GM19468 (cell line): Measurements from ENCODE around the gene KRTAP12-4.
"Not testable (repeated sequence)": the region's sequence is repeated elsewhere in the genome, so short reads cannot be mapped to it uniquely, and the experiment has no call there.

Experiments
- ATAC-seq: cut with Tn5 transposase; IDR thresholded peaks from one replicate; pipeline ENCODE4 v1.9.1; 2021; ENCODE audit warnings: mild to moderate bottlenecking, moderate library complexity, moderate number of reproducible peaks; ENCODE audit not compliant: unreplicated experiment; ENCODE audit errors: extremely low read depth

The KRTAP12-4 gene

DNA sequence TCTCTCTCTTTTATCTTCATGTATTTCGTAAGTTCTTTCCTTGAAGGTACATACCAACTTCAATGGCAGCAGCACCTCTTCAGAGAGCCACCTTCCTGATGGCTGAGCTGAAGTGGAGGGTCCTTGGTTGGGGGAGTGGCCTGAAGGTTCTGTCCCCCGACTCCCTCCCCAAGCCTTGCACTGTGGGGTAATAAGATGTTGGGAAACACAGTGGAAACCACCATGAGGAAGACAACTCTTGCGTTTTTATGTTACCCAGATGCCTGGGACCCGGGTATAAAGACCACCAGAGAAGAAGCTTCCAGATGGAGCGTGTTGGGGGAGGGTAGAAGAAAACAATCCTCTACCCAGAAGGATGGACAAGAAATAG, 4.1 kb upstream of the KRTAP12-4 start:
- no peak for ATAC-seq

DNA sequence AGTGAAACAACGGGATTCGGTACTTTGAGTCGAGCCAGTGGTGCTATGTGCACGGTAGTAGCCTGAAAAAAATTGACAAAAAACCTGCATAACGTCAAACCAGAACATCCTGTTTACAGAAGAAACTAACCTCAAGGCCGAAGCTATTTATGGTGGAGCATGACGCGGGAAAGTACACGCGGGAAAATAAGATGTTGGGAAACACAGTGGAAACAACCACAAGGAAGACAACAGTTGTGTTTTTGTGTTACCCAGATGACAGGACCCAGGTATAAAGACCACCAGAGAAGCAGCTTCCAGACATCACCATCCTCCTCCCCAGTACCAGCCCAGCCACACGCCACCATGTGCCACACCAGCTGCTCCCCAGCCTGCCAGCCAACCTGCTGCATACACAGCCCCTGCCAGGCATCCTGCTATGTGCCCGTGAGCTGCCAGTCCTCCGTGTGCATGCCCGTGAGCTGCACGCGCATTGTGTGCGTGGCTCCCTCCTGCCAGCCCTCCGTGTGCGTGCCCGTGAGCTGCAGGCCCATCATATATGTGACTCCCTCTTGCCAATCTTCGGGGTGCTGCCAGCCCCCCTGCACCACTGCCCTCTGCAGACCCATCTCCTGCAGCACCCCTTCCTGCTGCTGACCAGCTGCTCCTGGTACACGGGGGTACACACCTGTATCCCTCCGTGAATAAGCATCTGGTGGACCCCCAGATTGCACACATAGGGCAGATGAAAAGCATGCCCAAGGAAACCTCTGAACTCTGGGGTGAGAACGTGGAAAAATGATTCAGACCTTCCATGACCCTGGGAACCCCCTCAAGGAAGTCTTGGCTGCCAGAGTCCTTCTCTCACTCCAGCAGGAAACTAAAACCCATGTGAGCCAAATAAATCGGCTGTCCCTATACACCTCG, 3.4 kb upstream of the KRTAP12-4 start, which contains the start of gene KRTAP12-3:
Gene KRTAP12-3 (plus strand): TSS at position 298 of the 906 bp plus-strand sequence. CDS start 48 bp downstream, at position 346.
- ATAC-seq, result no peak

DNA sequence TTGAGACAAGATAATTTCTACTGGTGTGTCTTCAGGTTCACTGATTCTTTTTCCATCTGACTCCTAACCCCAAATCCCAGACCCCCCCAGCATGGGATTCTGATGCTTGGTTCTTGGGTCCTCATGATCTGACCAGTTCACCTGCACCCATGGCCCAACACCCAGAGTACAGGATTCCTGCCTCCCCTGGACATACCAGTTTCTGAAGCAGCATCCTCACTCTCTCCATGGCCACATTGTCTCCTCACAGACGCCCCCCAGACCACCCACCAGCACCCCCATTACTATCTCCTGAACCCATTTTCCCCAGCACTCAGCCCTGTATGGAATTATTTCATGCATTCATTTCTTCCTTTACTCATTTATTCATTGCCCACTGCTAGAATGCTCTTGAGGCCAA, 2.4 kb upstream of the KRTAP12-4 start:
- no peak for ATAC-seq

DNA sequence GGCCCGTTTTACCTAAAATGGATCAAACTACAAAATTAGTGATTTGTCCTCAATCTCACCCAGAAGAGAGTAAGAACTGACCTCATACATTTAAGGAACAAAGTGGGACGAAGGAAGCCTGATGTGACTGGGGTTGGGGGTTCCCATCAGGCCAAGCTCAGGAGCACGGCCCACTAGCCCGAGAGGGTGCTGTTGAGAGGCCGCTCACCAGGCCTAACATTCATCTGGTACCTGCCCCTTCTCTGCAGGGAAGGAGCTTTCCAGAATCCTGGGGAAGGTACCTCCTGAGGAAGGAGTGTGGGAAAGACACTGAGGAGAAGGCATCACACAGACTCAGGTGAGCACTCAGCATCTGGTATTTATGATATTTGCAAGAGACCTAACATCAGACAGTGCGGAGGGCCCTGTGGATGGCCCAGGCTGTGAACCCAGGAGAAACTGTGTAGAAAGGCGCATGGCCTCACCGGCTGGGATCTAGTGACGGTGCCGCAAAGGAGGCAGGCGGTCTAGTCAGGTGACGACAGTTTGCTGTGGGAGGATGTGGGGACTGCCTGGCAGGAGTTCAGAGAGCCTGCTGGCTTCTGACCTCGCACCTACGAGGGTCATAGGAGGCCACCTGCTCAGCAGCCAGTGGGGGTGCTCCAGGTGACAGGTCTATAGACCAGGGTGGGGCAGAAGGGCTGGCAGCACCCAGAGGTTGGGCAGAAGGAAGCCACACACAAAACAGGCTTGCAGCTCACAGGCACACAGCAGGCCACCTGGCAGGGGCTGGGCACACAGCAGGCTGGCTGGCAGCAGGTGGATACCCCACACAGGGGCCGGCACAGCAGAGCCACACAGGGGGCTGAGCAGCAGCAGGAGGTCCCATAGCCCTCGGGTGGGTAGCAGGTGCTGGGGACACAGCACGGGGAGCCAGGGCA, 543 bp downstream of the KRTAP12-4 start:
- no peak for ATAC-seq

DNA sequence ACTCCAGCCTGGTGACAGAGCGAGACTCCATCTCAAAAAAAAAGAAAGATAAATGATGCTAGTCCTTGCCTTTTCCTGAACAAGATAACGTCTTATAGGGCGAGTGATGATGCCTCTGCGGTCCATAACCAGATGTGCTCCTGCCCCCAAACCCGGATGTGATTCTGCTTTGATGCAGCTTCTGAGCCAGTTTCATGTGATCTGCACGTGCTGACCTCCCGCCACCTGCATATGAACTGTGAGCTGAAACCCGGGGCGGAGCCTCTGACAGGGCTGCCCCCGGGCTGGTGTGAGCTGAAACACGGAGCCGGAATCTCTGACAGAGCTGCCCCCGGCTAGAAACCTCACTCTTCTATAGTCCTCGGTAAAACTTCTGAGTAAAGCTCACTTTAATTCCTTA, 1.3 kb downstream of the KRTAP12-4 start:
- no peak for ATAC-seq

DNA sequence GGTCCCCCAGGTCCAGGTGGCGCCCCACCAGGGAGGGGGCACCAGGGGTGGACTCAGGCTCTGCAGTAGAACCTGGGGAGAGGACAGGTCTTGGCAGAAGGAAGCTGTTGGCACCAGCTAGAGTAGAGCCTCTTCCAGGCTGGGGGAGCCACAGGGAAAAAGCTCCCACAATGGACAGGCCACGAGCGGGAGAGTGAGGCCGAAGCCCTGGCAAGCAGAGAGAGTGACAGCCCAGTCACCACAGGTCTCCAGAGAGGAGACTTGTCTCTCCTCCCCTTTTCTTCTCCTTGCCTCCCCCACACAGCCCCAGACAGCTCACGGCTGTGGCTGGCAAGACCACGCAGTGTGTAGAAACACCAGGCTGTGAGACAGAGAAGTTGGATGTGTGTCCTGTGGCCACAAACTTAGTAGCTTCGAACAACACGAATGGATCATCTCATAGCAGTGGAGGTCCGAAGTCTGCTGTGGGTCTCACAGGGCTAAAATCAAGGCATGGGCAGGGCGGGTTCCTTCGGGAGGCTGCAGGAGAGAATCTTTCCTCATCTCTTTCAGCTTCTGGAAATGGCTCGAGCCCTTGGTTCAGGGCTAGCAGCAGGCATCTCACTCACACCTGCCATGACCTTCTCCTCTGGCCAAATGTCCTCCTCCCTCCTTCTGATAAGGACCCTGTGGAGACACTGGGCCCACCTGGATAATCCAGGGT, 3.3 kb downstream of the KRTAP12-4 start:
- ATAC-seq, result no peak

DNA sequence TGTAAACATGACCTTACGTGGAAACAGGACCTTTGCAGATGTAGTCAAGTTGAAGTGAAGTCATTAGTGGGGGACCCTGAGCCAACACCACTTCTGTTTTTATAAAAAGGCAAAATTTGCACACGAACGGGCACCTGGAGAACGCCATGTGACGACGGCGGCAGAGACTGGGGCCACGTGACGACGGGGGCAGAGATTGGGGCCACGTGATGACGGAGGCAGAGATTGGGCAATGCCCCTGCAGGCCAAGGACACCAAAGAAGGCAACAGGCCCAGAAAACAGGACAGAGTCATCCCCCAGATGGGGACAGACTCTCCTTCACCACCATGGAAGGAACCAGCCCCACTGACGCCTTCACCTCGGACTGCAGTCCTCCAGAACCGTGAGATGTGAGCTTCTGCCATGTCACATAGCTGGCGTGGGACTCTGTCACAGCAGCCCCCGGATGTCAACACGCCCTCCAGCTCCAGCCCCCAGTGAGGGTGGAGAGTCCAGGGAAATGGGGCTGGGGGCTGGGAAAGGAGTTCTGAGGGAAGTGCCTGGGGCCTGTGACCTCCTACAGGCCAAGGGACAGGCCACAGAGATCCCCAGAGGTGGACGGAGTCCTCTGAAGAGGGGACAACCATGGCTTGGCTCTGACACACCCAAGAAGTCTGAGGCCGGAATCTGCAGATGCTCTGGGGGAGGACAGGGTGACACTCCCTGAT, 4.0 kb downstream of the KRTAP12-4 start:
- no peak for ATAC-seq

DNA sequence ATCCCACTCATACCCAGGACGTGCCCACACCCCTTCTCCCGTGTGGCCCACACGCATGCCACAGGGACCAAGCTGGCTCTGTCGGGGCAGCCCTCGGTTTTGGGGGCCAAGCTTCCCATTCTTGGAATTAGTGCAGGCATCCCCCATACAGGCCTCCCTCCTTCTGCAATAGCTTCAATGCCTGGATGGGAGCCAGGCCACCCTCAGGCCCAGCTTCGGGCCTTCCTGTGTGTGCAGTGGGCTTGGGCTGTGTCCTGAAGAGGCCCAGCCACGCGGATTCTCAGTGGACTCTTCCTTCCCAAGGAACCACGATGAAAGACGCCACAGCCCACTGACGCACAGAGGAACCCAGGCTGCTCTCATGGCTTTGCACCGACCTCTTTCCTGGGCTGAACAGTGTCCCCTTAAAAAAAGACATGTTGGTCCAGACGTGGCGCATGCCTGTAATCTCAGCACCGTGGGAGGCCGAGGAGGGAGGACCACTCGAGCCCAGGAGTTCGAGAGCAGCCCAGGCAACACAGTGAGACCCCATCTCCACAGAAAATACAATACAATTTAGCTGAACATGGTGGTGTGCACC, 4.8 kb downstream of the KRTAP12-4 start:
- ATAC-seq, result no peak

DNA sequence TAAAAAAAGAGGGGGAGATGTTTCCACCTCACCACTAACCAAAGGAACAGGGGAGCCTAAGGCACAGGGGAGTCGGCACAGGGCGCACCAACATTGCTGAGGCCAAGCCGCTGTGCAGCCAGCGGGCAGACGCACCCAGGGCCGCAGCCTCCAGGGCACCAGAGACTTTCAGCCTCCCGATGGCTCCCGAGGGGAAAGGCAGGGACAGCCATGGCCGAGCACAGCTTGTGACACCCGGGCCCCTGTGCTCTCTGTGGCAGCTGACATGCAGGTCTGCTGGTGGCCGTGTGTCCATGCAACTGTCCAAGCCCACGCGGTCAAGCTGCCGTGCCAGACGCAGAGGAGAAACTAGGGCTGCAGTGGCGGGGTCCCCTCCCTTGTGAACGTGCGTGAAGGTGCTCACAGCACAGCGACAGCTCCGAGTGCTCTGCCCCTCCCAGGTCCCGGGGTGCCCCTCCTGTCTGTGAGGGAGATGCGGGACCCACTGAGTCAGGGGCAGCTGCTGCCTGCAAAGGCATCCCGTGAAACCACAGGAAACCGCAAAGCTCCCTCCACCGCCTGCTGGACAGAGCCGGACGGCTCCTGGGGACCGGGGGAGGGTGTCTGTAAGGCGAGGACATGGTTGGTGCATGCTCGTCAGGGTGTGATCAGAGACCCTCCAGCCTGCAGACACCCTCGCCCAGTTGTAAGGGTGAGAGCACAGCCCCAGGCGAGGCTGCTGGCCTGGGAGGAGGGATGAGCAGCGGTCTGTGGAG, 5.7 kb downstream of the KRTAP12-4 start:
- no peak for ATAC-seq

DNA sequence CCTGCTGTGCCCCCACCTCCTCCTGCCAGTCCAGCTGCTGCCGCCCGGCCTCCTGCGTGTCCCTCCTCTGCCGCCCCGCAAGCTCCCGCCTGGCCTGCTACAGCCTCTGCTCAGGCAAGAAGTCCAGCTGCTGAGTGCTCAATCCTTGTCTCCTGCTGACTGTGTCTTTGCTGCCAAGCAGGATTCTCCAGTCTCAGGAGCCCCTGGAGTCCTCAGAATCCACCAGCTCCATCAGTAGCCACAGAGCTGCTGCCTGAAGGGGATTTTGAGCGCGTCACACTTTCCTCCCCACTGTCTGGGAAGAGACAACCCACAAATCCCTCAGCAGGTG, 7.3 kb downstream of the KRTAP12-4 start:
- no peak for ATAC-seq

DNA sequence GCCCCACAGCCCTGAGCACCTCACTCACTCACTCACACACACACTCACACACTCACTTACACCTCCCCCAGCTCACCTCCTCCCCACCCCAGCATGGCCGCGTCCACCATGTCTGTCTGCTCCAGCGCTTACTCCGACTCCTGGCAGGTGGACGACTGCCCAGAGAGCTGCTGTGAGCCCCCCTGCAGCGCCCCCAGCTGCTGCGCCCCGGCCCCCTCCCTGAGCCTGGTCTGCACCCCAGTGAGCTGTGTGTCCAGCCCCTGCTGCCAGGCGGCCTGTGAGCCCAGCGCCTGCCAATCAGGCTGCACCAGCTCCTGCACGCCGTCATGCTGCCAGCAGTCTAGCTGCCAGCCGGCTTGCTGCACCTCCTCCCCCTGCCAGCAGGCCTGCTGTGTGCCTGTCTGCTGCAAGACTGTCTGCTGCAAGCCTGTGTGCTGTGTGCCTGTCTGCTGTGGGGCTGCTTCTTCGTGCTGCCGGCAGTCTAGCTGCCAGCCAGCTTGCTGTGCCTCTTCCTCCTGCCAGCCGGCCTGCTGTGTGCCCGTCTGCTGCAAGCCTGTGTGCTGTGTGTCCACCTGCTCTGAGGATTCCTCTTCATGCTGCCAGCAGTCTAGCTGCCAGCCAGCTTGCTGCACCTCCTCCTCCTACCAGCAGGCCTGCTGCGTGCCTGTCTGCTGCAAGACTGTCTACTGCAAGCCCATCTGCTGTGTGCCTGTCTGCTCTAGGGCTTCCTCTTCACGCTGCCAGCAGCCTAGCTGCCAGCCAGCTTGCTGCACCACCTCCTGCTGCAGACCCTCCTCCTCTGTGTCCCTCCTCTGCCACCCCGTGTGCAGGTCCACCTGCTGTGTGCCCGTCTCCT, 7.9 kb downstream of the KRTAP12-4 start, which contains the start of gene KRTAP10-11:
Gene KRTAP10-11 (plus strand): TSS at position 49 of the 856 bp plus-strand sequence. CDS start 45 bp downstream, at position 94.
- ATAC-seq, result not testable (repeated sequence)

DNA sequence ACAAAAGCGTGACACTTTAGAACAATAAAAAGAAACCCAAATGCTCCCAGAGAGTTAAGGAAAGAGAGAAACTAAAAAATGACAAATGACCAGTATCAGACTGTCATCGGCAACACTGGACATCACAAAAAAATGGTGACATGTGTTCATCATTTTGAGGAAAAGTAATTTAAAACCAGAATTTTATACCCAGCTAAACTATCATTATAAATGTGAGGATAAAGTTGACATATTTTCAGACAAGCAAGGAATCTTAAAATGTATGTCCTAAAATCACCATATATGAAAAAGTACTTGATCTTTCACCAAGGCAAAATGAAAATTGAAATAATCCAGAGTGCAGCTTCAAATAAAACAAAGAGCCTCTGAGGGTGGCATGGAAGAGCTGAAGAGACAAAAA, 9.6 kb downstream of the KRTAP12-4 start:
- ATAC-seq, result no peak

DNA sequence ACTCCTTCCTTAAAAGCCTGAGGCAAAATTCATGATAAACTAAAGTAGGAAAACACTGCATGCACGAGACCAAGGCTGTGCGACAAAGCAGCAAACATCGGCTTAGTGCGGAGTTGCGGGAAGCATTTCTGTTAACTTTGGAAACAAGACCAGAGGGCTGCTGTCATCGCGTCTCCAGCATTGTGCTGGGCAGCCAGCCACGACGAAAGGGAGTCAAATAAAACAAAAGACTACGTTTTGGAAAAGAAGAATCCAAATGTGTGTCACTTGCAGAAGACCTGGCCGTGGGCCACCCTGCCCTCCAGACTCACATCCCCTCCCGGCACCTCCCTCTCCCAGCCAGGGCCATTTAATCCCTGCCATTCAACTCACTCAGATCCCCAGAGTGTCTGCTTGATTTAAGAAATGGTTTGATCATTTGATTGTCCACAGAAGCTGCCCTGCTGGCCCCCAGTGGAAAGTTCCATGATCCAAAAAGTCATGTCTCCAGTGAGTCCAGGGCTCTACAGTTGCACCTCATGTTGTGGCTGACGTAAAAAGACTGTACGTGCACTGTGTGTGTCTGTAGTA, 10.6 kb downstream of the KRTAP12-4 start:
- ATAC-seq, result no peak

DNA sequence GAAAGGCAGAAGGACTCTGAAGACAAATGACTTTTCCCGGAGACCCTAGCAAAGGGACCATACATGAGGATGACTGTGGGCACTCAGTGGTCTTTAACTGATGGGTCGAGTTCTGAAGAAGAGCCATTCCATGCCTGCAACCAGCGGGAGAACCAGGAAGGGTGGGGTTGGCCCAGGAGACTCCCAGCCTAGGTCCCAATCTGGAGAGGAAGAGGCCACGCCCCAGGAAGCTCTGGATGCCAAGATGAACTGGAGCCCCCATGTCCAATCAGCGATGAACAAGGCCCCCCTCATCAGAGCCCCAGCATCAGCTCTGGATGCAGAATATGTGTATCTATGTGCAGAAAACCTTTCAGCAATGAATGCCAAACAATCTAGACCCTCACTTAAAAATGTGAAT, 13.7 kb downstream of the KRTAP12-4 start:
- ATAC-seq, result no peak

DNA sequence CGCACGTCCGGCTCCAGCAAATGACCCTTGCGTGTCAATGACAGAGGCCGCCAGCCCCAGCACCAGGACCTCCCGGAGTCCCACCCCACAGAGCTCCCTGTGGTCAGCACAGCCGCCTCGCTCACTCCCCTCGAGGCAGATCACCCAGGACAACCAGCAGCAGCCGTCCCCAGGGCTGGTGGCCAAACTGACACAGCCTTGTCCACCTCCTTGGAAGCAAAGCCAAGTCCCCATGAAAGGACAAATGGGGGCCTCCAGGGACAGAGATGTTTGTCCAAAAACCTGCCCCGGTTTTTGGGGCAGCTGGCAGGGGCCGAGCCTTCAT, 15.2 kb downstream of the KRTAP12-4 start:
- no peak for ATAC-seq

DNA sequence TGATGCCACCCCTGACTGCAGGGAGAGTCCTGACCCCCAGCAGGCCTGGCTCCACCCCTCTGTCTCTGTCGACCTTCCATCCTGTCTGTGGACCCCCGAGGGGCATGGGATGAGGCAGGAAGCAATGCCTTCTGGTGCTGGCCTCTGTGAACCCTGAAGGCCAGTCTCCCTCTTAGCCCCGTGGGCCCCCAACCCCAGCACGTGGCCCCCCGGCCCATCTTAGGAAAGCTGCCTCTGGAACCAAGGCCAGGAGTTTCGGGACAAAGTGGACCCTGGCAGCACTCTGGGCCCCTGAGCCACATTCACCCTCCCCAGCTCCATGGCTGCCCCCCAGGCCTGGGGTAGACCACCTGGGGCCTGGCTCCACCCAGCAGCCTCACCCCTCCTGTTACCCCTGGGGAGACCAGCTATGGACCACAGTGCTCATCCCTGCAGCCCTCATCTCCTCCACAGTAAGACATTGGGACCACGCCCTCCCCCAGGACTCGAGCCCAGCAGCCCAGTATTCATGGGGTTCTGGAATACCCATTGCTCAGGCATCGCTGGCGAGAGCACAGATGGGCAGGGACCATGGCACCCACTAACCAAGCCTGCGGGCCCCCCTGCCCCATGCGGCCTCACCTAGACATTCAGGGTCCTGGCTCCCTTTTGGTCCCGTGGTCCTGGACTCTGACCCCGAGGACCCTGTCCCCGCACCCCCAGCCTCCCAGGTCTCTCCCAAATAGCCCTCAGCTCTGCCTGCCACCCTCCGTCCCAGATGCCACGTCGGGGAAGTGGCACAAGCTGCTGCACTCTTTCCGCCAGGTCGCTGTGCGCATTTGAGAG, 15.7 kb downstream of the KRTAP12-4 start:
- not testable (repeated sequence) for ATAC-seq

DNA sequence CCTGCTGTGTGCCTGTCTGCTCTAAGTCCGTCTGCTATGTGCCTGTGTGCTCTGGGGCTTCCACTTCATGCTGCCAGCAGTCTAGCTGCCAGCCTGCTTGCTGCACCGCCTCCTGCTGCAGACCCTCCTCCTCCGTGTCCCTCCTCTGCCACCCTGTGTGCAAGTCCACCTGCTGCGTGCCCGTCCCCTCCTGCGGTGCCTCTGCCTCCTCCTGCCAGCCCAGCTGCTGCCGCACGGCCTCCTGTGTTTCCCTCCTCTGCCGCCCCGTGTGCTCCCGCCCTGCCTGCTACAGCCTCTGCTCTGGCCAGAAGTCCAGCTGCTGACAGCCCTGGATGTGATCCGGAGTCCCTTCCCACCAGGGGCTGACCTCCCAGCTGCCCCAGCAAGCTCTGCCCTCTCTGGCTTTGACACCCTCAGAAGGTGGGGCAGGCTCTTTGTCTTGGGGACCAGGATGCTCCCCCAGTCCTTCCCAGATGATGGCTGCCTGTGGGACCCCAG, 16.6 kb downstream of the KRTAP12-4 start:
- not testable (repeated sequence) for ATAC-seq
